ENCODE measurements around the gene C6orf163. TPM values are rescaled to one million over a fixed set of nuclear protein-coding genes. Genes with fewer than 3 reads are reported as not detected.

C6orf163 gene
- total and polyA plus RNA-seq, 2 experiments from 2014 or later, result 2.8 to 4.3 TPM

GRCh38 chr6:87397656-87398055 is 53.0 kb downstream of the C6orf163 start:
- Histone ChIP-seq H3K9me3 (ENCODE audit: low read depth) (no peaks in the 10 kb centered on the region), H3K27ac (no peak overlapping the region), H3K36me3 (no peaks in the 10 kb centered on the region), H3K27me3 (no peaks in the 10 kb centered on the region), H3K4me3 (no peak overlapping the region), H3K4me1 (ENCODE audit: low read depth) (no peaks in the 10 kb centered on the region)
- no peak for DNase-seq (ENCODE audit: low read depth in 1 of 2, low spot score in 1 of 2)
- TF ChIP-seq CTCF (IDR thresholded peaks at IDR 0.05; ENCODE audit: low read depth, low read length), result no peak

- H3K4me1 ChIP-seq (ENCODE audit: low read depth), result no peaks in the 10 kb centered on the region
- H3K27ac ChIP-seq, result no peak overlapping the region
- H3K9me3 ChIP-seq (ENCODE audit: low read depth), result no peaks in the 10 kb centered on the region
- no peaks in the 10 kb centered on the region for H3K36me3 ChIP-seq
- no peak for TF ChIP-seq CTCF (IDR thresholded peaks at IDR 0.05; ENCODE audit: low read depth, low read length)
- no peaks in the 10 kb centered on the region for H3K27me3 ChIP-seq
- DNase-seq (ENCODE audit: low read depth in 1 of 2, low spot score in 1 of 2), result no peak
- H3K4me3 ChIP-seq, result no peak overlapping the region
Measured at GRCh38 chr6:87401832-87402231, 57.2 kb downstream of the C6orf163 start.

- peak overlapping the region; percentile 63 for H3K27ac ChIP-seq
- TF ChIP-seq CTCF (IDR thresholded peaks at IDR 0.05; ENCODE audit: low read depth, low read length), result no peak
Measured at GRCh38 chr6:87407561-87407900, 62.9 kb downstream of the C6orf163 start.

GRCh38 chr6:87407901-87408720 is 63.5 kb downstream of the C6orf163 start, which contains the start of gene CFAP206:
TSS of gene CFAP206 (plus strand) at chr6:87407972. CDS start at chr6:87409840, 1,868 bp downstream.
- no peaks in the 10 kb centered on the region for H3K4me1 ChIP-seq (ENCODE audit: low read depth)
- DNase-seq (ENCODE audit: low read depth in 1 of 2, low spot score in 1 of 2), result peak; percentile 88 to 92
- no peaks in the 10 kb centered on the region for H3K27me3 ChIP-seq
- H3K27ac ChIP-seq, result peak within 1 kb of the TSS; percentile 89
- peak within 1 kb of the TSS; percentile 88 for H3K4me3 ChIP-seq
- H3K9me3 ChIP-seq (ENCODE audit: low read depth), result no peaks in the 10 kb centered on the region
- H3K36me3 ChIP-seq, result no peaks in the 10 kb centered on the region
- peak; percentile 22 for TF ChIP-seq CTCF (IDR thresholded peaks at IDR 0.05; ENCODE audit: low read depth, low read length)

More at GRCh38 chr6:87407561-87407900, 62.9 kb downstream of the C6orf163 start:
- H3K4me3 ChIP-seq, result peak overlapping the region; percentile 88
- peak in 1 of 2 donors; percentile 57 for DNase-seq (ENCODE audit: low read depth in 1 of 2, low spot score in 1 of 2)
- H3K4me1 ChIP-seq (ENCODE audit: low read depth), result no peaks in the 10 kb centered on the region
- no peaks in the 10 kb centered on the region for H3K36me3 ChIP-seq
- no peaks in the 10 kb centered on the region for H3K27me3 ChIP-seq
- H3K9me3 ChIP-seq (ENCODE audit: low read depth), result no peaks in the 10 kb centered on the region

GRCh38 chr6:87408721-87409155 is 64.1 kb downstream of the C6orf163 start:
- no peaks in the 10 kb centered on the region for H3K27me3 ChIP-seq

More at GRCh38 chr6:87408721-87409155, 64.1 kb downstream of the C6orf163 start:
- DNase-seq (ENCODE audit: low read depth in 1 of 2, low spot score in 1 of 2), result no peak
- no peaks in the 10 kb centered on the region for H3K9me3 ChIP-seq (ENCODE audit: low read depth)
- H3K4me3 ChIP-seq, result peak overlapping the region; percentile 88
- H3K4me1 ChIP-seq (ENCODE audit: low read depth), result no peaks in the 10 kb centered on the region
- H3K36me3 ChIP-seq, result no peaks in the 10 kb centered on the region
- peak overlapping the region; percentile 89 for H3K27ac ChIP-seq
- no peak for TF ChIP-seq CTCF (IDR thresholded peaks at IDR 0.05; ENCODE audit: low read depth, low read length)

Other genes with a start within 250 kb of the C6orf163 start
- 0.53 TPM in 1 of 2 replicates, not detected in the other for gene CGA, start 249.7 kb upstream of the C6orf163 start, total RNA-seq
- gene CGA, start 249.7 kb upstream of the C6orf163 start, polyA plus RNA-seq, result 0.51 and 1.2 TPM in 2 replicates
- 43.3 and 48.7 TPM in 2 replicates for gene ZNF292, start 189.2 kb upstream of the C6orf163 start, total RNA-seq
- gene ZNF292, start 189.2 kb upstream of the C6orf163 start, polyA plus RNA-seq, result 50.4 and 60.1 TPM in 2 replicates
- gene SMIM8, start 22.2 kb upstream of the C6orf163 start, total RNA-seq, result 8.8 and 15.7 TPM in 2 replicates
- 16.0 and 29.1 TPM in 2 replicates for gene SMIM8, start 22.2 kb upstream of the C6orf163 start, polyA plus RNA-seq
- gene GJB7, start 15.5 kb upstream of the C6orf163 start, total RNA-seq, result not detected in 2 replicates
- 0.96 TPM in 1 of 2 replicates, not detected in the other for gene GJB7, start 15.5 kb upstream of the C6orf163 start, polyA plus RNA-seq
- 0.14 TPM in 1 of 2 replicates, not detected in the other for gene CFAP206, start 63.2 kb downstream of the C6orf163 start, total RNA-seq
- 0.40 TPM in 1 of 2 replicates, not detected in the other for gene CFAP206, start 63.2 kb downstream of the C6orf163 start, polyA plus RNA-seq
- gene SLC35A1, start 128.2 kb downstream of the C6orf163 start, total RNA-seq, result 12.7 TPM in 2 replicates
- 29.3 and 30.8 TPM in 2 replicates for gene SLC35A1, start 128.2 kb downstream of the C6orf163 start, polyA plus RNA-seq
- gene RARS2, start 245.2 kb downstream of the C6orf163 start, total RNA-seq, result 30.7 and 42.1 TPM in 2 replicates
- gene RARS2, start 245.2 kb downstream of the C6orf163 start, polyA plus RNA-seq, result 77.4 and 83.3 TPM in 2 replicates
- 19.2 and 21.5 TPM in 2 replicates for gene ORC3, start 245.3 kb downstream of the C6orf163 start, total RNA-seq
- gene ORC3, start 245.3 kb downstream of the C6orf163 start, polyA plus RNA-seq, result 32.2 and 40.8 TPM in 2 replicates

Measured in cardiac muscle cell (in vitro differentiated cells and primary cell).